ENCODE results near the gene KRT2.

KRT2 gene

DNA sequence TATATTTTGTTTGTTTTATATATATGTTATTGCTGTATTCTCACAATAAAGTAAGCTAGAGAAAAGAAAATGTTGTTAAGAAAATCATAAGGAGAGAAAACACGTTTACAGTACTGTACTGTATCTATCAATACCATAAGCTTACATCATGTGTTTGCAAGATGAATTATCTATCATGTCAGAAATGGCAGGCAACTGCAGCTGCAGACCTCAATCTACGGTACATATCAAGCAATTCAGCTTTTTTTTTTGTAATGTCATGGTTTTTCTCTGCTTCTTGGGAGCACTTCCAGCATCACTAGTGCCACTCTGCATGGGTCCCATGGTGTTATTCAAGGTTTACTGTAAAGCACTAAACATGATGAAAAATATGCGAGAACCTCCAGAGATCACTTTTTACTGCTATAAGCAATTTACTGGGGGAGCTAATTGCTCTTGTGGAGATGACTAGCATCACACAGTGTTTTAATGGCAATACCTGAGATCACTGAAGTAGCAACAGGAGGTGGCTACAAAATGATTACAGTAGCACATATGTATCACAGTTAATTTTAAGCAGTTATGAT is 9.0 kb upstream of the KRT2 start:
- no peaks in the 10 kb centered on the region for H3K9me3 ChIP-seq (ENCODE audit: control insufficient read depth, insufficient read depth, low read depth, low read length)
- no peaks in the 10 kb centered on the region for H3K4me1 ChIP-seq (ENCODE audit: control insufficient read depth, insufficient read depth, low read length)
- TF ChIP-seq YY2 (tag by site-specific recombination; IDR thresholded peaks at IDR 0.05) (no peak), OSR2 (tag by site-specific recombination; IDR thresholded peaks at IDR 0.05) (no peak), ZNF837 (tag by site-specific recombination; IDR thresholded peaks at IDR 0.05) (no peak), OVOL3 (tag by site-specific recombination; IDR thresholded peaks at IDR 0.05) (no peak), SP3 (tag by site-specific recombination; IDR thresholded peaks at IDR 0.05) (no peak), ZXDB (tag by site-specific recombination; IDR thresholded peaks at IDR 0.05) (no peak), BCL11A (tag by site-specific recombination; IDR thresholded peaks at IDR 0.05; ENCODE audit: low read depth) (no peak), ZNF19 (tag by site-specific recombination; IDR thresholded peaks at IDR 0.05; ENCODE audit: low read depth) (no peak), ZNF777 (tag by site-specific recombination; IDR thresholded peaks at IDR 0.05; ENCODE audit: borderline replicate concordance) (no peak), ZNF221 (tag by site-specific recombination; IDR thresholded peaks at IDR 0.05; ENCODE audit: borderline replicate concordance) (no peak), ZFP41 (tag by site-specific recombination; IDR thresholded peaks at IDR 0.05; ENCODE audit: borderline replicate concordance) (no peak), ZNF585B (tag by site-specific recombination; IDR thresholded peaks at IDR 0.05) (no peak), ZNF623 (tag by site-specific recombination; IDR thresholded peaks at IDR 0.05) (no peak), ZNF404 (tag by site-specific recombination; IDR thresholded peaks at IDR 0.05) (no peak)
- TF ChIP-seq, protein P1, sequence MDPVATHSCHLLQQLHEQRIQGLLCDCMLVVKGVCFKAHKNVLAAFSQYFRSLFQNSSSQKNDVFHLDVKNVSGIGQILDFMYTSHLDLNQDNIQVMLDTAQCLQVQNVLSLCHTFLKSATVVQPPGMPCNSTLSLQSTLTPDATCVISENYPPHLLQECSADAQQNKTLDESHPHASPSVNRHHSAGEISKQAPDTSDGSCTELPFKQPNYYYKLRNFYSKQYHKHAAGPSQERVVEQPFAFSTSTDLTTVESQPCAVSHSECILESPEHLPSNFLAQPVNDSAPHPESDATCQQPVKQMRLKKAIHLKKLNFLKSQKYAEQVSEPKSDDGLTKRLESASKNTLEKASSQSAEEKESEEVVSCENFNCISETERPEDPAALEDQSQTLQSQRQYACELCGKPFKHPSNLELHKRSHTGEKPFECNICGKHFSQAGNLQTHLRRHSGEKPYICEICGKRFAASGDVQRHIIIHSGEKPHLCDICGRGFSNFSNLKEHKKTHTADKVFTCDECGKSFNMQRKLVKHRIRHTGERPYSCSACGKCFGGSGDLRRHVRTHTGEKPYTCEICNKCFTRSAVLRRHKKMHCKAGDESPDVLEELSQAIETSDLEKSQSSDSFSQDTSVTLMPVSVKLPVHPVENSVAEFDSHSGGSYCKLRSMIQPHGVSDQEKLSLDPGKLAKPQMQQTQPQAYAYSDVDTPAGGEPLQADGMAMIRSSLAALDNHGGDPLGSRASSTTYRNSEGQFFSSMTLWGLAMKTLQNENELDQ (tag by site-specific recombination; IDR thresholded peaks at IDR 0.05; ENCODE audit: low read depth) = no peak
- TF ChIP-seq, protein P2, sequence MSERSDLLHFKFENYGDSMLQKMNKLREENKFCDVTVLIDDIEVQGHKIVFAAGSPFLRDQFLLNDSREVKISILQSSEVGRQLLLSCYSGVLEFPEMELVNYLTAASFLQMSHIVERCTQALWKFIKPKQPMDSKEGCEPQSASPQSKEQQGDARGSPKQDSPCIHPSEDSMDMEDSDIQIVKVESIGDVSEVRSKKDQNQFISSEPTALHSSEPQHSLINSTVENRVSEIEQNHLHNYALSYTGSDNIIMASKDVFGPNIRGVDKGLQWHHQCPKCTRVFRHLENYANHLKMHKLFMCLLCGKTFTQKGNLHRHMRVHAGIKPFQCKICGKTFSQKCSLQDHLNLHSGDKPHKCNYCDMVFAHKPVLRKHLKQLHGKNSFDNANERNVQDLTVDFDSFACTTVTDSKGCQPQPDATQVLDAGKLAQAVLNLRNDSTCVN (tag by site-specific recombination; optimal IDR thresholded peaks at IDR 0.05) = no peak
- TF ChIP-seq, protein P3, sequence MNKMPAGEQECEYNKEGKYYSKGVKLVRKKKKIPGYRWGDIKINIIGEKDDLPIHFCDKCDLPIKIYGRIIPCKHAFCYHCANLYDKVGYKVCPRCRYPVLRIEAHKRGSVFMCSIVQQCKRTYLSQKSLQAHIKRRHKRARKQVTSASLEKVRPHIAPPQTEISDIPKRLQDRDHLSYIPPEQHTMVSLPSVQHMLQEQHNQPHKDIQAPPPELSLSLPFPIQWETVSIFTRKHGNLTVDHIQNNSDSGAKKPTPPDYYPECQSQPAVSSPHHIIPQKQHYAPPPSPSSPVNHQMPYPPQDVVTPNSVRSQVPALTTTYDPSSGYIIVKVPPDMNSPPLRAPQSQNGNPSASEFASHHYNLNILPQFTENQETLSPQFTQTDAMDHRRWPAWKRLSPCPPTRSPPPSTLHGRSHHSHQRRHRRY (tag by site-specific recombination; IDR thresholded peaks at IDR 0.05) = no peak
- TF ChIP-seq, protein P4, sequence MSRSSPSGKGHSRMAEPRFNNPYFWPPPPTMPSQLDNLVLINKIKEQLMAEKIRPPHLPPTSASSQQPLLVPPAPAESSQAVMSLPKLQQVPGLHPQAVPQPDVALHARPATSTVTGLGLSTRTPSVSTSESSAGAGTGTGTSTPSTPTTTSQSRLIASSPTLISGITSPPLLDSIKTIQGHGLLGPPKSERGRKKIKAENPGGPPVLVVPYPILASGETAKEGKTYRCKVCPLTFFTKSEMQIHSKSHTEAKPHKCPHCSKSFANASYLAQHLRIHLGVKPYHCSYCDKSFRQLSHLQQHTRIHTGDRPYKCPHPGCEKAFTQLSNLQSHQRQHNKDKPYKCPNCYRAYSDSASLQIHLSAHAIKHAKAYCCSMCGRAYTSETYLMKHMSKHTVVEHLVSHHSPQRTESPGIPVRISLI (tag by site-specific recombination; IDR thresholded peaks at IDR 0.05) = no peak
- H3K36me3 ChIP-seq (ENCODE audit: control insufficient read depth in 2 of 2, insufficient read depth in 1 of 2, low read length in 2 of 2) = no peaks in the 10 kb centered on the region
- no peak overlapping the region for H3K27ac ChIP-seq (ENCODE audit: extremely low read depth, low read depth, low read length)
- H3K4me3 ChIP-seq (ENCODE audit: low read depth, low read length) = no peak overlapping the region
- CTCF ChIA-PET = interaction anchor here (0.9 kb wide), 1 partner anchor 46 kb away, joined by 3 read pairs; no protein-coding TSS in a partner anchor
- POLR2A ChIA-PET = no interaction called here

DNA sequence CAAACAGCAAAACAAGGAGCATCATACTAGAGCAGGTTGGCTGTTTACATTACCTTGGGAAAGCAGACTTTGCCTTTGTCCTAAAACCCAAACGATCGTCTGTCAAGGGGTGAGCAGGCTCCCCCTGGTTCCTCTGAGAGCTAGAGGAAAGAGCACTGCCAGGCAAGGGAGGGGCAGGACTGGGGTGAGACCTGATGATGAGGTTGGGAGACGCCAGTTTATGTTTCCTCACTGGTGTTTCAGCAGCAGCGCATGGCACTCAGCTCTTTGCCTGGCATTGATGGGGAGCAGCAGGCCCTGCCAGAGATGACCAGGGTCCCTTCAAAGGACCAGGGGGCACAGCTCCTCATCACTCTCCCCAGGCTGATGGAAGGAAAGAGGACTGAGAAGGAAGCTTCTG is 7.9 kb upstream of the KRT2 start:
- TF ChIP-seq, protein P5, sequence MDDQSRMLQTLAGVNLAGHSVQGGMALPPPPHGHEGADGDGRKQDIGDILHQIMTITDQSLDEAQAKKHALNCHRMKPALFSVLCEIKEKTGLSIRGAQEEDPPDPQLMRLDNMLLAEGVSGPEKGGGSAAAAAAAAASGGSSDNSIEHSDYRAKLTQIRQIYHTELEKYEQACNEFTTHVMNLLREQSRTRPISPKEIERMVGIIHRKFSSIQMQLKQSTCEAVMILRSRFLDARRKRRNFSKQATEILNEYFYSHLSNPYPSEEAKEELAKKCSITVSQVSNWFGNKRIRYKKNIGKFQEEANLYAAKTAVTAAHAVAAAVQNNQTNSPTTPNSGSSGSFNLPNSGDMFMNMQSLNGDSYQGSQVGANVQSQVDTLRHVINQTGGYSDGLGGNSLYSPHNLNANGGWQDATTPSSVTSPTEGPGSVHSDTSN (CRISPR knock-in tag; IDR thresholded peaks at IDR 0.05) = no peak
- TF ChIP-seq, protein P6, sequence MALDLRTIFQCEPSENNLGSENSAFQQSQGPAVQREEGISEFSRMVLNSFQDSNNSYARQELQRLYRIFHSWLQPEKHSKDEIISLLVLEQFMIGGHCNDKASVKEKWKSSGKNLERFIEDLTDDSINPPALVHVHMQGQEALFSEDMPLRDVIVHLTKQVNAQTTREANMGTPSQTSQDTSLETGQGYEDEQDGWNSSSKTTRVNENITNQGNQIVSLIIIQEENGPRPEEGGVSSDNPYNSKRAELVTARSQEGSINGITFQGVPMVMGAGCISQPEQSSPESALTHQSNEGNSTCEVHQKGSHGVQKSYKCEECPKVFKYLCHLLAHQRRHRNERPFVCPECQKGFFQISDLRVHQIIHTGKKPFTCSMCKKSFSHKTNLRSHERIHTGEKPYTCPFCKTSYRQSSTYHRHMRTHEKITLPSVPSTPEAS (tag by site-specific recombination; IDR thresholded peaks at IDR 0.05) = no peak
- no peak overlapping the region for H3K27ac ChIP-seq (ENCODE audit: extremely low read depth, low read depth, low read length)
- ChIA-PET CTCF (no interaction called here), POLR2A (no interaction called here)
- H3K4me1 ChIP-seq (ENCODE audit: control insufficient read depth, insufficient read depth, low read length) = no peaks in the 10 kb centered on the region
- H3K9me3 ChIP-seq (ENCODE audit: control insufficient read depth, insufficient read depth, low read depth, low read length) = no peaks in the 10 kb centered on the region
- no peaks in the 10 kb centered on the region for H3K36me3 ChIP-seq (ENCODE audit: control insufficient read depth in 2 of 2, insufficient read depth in 1 of 2, low read length in 2 of 2)
- no peak overlapping the region for H3K4me3 ChIP-seq (ENCODE audit: low read depth, low read length)
